Measurements from ENCODE around the gene QSER1. TPM values are rescaled to one million over a fixed set of nuclear protein-coding genes. Genes with fewer than 3 reads are reported as not detected.
"Not testable (repeated sequence)": the region's sequence is repeated elsewhere in the genome, so short reads cannot be mapped to it uniquely, and the experiment has no call there.

QSER1 gene
- total RNA-seq, 1 experiment from 2014 or later, result 54.8 TPM

DNA sequence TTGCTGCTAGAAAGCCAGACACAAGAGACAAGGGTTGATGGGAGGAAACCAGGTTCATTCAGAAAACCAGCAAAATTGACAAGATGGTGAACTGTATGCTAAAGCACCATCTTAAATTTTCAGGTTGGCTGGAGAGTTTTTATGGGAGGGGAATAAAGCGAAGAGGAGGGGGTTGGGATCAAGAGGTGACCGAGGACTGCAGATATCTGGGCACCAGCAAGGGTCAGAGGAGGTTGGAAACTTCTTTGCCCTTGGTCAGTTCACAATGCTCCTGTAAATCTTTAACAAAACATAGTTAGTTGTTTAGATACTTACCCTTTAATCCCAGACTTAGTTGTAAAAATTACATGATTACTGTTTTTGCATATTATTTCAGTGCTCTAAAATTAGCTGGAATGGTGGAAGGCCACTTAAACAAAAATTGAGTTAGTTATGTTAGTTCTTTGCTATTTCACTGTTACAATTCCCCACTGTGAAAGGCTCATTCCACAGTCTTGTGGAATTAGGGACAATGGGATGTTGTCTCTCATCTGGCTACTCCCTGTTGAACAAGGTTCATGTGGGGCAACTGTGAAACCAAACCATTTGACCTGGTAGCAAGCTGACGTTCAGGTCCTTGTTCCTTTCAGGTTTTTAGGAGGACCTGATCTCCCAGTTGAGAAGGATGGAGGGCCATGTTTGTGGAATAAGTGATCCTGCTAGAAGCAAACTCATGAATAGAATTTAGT, 30.6 kb upstream of the QSER1 start:
- Mint-ChIP-seq H3K36me3 (ENCODE audit: insufficient read depth, unreplicated experiment) (no peaks in the 10 kb centered on the region), H3K27ac (ENCODE audit: unreplicated experiment) (no peak overlapping the region), H3K9me3 (ENCODE audit: low read depth, unreplicated experiment) (no peaks in the 10 kb centered on the region), H3K27me3 (ENCODE audit: unreplicated experiment) (no peaks in the 10 kb centered on the region), H3K4me3 (ENCODE audit: low read depth, unreplicated experiment) (no peak overlapping the region), H3K4me1 (ENCODE audit: low read depth, unreplicated experiment) (no peaks in the 10 kb centered on the region)
- no TSS peak for BruUV-seq (replicated peaks)
- no peak for DNase-seq
- intact Hi-C loops (cut with micrococcal nuclease; ENCODE audit: unreplicated experiment), result no loop called here
- CTCF ChIA-PET, result no interaction called here
- TF ChIP-seq CTCF (IDR thresholded peaks at IDR 0.05; ENCODE audit: unreplicated experiment), result no peak

DNA sequence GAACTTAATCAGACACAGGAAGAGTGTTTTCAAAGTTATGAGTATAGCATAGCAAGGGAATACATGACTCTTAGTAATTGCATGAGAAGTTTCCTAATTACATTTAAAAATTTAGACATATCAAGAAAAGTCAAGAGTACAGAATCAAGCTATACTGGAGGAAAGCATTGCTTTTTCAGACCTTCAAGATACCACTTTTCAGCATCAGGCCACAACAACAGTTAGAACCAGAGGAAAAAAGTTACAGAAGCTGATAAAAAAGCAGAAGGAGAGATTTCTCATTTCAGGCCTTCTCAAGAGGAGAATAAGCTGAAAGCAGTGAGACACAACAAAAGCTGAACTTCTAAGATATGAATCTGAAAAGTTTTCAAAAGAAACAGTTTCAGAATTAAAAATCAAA, 28.1 kb upstream of the QSER1 start:
- intact Hi-C loops (cut with micrococcal nuclease; ENCODE audit: unreplicated experiment), result no loop called here
- Mint-ChIP-seq H3K4me3 (ENCODE audit: low read depth, unreplicated experiment) (no peak overlapping the region), H3K27ac (ENCODE audit: unreplicated experiment) (no peak overlapping the region), H3K9me3 (ENCODE audit: low read depth, unreplicated experiment) (peaks cover 3% of the 10 kb centered on the region), H3K36me3 (ENCODE audit: insufficient read depth, unreplicated experiment) (no peaks in the 10 kb centered on the region), H3K4me1 (ENCODE audit: low read depth, unreplicated experiment) (no peaks in the 10 kb centered on the region), H3K27me3 (ENCODE audit: unreplicated experiment) (no peaks in the 10 kb centered on the region)
- CTCF ChIA-PET, result interaction anchor here (0.7 kb wide), 1 partner anchor 10 kb away, joined by 3 read pairs; no protein-coding TSS in a partner anchor
- no peak for TF ChIP-seq CTCF (IDR thresholded peaks at IDR 0.05; ENCODE audit: unreplicated experiment)
- DNase-seq, result no peak
- BruUV-seq (replicated peaks), result no TSS peak

DNA sequence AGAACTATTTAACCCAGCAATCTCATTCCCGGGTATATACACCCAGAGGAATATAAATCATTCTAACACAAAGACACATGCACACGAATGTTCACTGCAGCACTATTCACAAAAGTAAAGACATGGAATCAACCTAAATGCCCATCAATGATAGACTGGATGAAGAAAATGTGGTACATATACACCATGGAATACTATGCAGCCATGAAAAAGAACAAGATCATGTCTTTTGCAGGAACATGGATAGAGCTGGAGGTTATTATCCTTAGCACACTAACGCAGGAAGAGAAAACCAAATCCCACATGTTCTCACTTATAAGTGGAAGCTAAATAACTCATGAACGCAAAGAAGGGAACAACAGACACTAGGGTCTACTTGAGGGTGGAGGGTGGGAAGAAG, 23.9 kb upstream of the QSER1 start:
- H3K27ac Mint-ChIP-seq (ENCODE audit: unreplicated experiment); CTCF ChIA-PET; DNase-seq; H3K27me3 Mint-ChIP-seq (ENCODE audit: unreplicated experiment); BruUV-seq (replicated peaks); H3K9me3 Mint-ChIP-seq (ENCODE audit: low read depth, unreplicated experiment); H3K36me3 Mint-ChIP-seq (ENCODE audit: insufficient read depth, unreplicated experiment); H3K4me1 Mint-ChIP-seq (ENCODE audit: low read depth, unreplicated experiment); H3K4me3 Mint-ChIP-seq (ENCODE audit: low read depth, unreplicated experiment); intact Hi-C loops (cut with micrococcal nuclease; ENCODE audit: unreplicated experiment): not testable (repeated sequence)

DNA sequence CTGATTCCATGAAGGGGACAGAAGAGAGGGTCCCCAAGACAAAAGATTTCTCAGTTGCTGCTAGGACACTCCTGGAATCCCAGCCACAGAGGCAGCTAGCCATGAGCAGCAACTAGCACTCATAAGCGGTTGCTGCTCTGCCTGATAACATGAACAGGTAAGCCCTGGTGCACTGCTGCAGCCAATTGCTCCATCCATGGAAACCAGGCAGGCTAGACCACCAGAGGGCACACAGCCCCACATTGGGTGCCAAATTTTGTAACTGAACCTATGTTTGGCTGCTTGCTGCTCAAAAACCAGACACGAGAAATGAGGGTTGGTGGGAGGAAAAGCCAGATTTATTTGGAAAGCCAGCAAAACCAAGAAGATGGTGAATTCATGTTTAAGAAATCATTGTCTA, 21.9 kb upstream of the QSER1 start:
- BruUV-seq (replicated peaks), result no TSS peak
- Mint-ChIP-seq H3K27ac (ENCODE audit: unreplicated experiment) (no peak overlapping the region), H3K4me1 (ENCODE audit: low read depth, unreplicated experiment) (no peaks in the 10 kb centered on the region), H3K9me3 (ENCODE audit: low read depth, unreplicated experiment) (peaks cover 3% of the 10 kb centered on the region), H3K27me3 (ENCODE audit: unreplicated experiment) (no peaks in the 10 kb centered on the region), H3K4me3 (ENCODE audit: low read depth, unreplicated experiment) (no peak overlapping the region), H3K36me3 (ENCODE audit: insufficient read depth, unreplicated experiment) (no peaks in the 10 kb centered on the region)
- TF ChIP-seq CTCF (IDR thresholded peaks at IDR 0.05; ENCODE audit: unreplicated experiment), result peak; percentile 40
- intact Hi-C loops (cut with micrococcal nuclease; ENCODE audit: unreplicated experiment), result loop anchor here (1.0 kb wide), 1 partner anchor 195 kb away; no protein-coding TSS in a partner anchor
- CTCF ChIA-PET, result no interaction called here
- peak; percentile 38 for DNase-seq

DNA sequence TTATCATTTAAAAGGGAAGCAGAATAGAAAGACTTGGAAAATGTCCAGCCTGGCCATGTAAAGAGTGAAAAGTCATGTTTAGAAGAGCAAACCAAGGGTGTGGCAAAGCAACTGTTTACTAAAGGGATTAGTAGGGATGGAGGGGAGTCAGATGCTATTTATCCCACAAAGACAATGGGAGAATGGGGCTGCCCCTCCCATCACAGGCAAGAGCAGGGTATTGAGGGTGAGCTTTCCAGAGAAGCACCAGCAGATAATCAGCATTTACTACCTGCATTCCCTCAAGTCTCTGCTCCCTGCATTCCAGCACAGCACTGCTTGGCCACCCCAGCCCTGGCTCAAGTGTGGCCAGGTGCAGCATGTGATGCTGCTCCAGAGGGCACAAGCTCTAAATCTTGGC, 18.5 kb upstream of the QSER1 start:
- CTCF ChIA-PET, result no interaction called here
- intact Hi-C loops (cut with micrococcal nuclease; ENCODE audit: unreplicated experiment), result no loop called here
- Mint-ChIP-seq H3K9me3 (ENCODE audit: low read depth, unreplicated experiment) (no peaks in the 10 kb centered on the region), H3K4me3 (ENCODE audit: low read depth, unreplicated experiment) (no peak overlapping the region), H3K27ac (ENCODE audit: unreplicated experiment) (no peak overlapping the region), H3K4me1 (ENCODE audit: low read depth, unreplicated experiment) (no peaks in the 10 kb centered on the region), H3K36me3 (ENCODE audit: insufficient read depth, unreplicated experiment) (no peaks in the 10 kb centered on the region), H3K27me3 (ENCODE audit: unreplicated experiment) (no peaks in the 10 kb centered on the region)
- BruUV-seq (replicated peaks), result no TSS peak
- DNase-seq, result no peak
- no peak for TF ChIP-seq CTCF (IDR thresholded peaks at IDR 0.05; ENCODE audit: unreplicated experiment)
